ENCODE results near the gene DCP1B.

DNA sequence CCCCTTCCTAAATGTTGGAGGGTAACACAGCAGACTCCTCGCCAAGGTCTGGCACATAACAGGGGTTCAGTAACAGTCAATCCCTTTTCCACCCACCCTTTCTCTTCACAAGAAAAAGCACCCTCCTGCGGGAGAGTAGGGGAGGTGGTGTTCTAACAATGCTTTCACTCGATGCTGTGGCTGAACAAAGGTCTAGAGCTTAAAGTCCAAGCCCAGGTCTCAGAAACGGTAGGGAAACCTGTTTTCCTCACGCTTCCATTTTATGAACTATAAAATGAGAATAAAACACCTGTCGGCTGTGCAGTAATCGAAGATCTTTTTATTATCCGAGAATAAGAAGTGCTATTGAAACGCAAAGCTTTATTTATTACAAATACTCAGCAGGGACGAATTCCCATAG, 64.9 kb downstream of the DCP1B start:
- TF ChIP-seq, protein P1, sequence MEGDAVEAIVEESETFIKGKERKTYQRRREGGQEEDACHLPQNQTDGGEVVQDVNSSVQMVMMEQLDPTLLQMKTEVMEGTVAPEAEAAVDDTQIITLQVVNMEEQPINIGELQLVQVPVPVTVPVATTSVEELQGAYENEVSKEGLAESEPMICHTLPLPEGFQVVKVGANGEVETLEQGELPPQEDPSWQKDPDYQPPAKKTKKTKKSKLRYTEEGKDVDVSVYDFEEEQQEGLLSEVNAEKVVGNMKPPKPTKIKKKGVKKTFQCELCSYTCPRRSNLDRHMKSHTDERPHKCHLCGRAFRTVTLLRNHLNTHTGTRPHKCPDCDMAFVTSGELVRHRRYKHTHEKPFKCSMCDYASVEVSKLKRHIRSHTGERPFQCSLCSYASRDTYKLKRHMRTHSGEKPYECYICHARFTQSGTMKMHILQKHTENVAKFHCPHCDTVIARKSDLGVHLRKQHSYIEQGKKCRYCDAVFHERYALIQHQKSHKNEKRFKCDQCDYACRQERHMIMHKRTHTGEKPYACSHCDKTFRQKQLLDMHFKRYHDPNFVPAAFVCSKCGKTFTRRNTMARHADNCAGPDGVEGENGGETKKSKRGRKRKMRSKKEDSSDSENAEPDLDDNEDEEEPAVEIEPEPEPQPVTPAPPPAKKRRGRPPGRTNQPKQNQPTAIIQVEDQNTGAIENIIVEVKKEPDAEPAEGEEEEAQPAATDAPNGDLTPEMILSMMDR (IDR thresholded peaks at IDR 0.05) = no peak
- TF ChIP-seq POLR2AphosphoS5 (IDR thresholded peaks at IDR 0.05) = no peak
